Heart left ventricle (tissue), 13 donors: ENCODE data around the gene PDE4DIP.
"Not testable (repeated sequence)": the region's sequence is repeated elsewhere in the genome, so short reads cannot be mapped to it uniquely, and the experiment has no call there.

ENCODE experiments used
- POLR2A ChIP-seq, 2 donors: fragments of 450-650 bp; IDR thresholded peaks; one replicate each; pipeline ENCODE4 v1.6.1; 2017; ENCODE audit warnings: antibody characterized with exemption in 2 of 2, mild to moderate bottlenecking in 2 of 2, moderate library complexity in 2 of 2
- TF ChIP-seq, protein P1 (sequence below), 12 donors: fragments of 200-600 bp; sonication (generic) in 4 of 12; IDR thresholded peaks; one replicate each; pipeline versions ENCODE4 v1.5.0 to v1.8.0; 2018 to 2022; ENCODE audit warnings: antibody characterized with exemption in 12 of 12, mild to moderate bottlenecking in 5 of 12
- donor health status: ischemic (EF 13 %, LVEDD 7.1; RV severe dilation, severe dysfunction).
- donor health status: DM: no; HTN: yes; CAD: no.
- donor health status: DM: no; HTN: no; CAD: no.
- donor health status: ischemic (EF 25% LVEDD 6.9; RV normal size, moderate dysfunction).
- donor health status: ischemic (EF 25% LVEDD 5.7; RV mildly dilated, moderate dysfunction).
- donor health status: ischemic (EF 35%, LVEDD 5.7; RV mildly dilated, moderate dysfunction).
- donor health status: nonischemic (EF 11% LVEDD 7.7; RV severe dilation, severe dysfunction).
- donor health status: DM: yes; HTN: yes; CAD: no.
- donor health status: PGD.
- donor health status: ischemic (EF 29% LVEDD 5.4; RV normal size, mild dysfunction).
- donor health status: nonischemic (EF 23%, LVEDD 6.1; RV moderate dilation, normal function).

- TF ChIP-seq, protein P1, sequence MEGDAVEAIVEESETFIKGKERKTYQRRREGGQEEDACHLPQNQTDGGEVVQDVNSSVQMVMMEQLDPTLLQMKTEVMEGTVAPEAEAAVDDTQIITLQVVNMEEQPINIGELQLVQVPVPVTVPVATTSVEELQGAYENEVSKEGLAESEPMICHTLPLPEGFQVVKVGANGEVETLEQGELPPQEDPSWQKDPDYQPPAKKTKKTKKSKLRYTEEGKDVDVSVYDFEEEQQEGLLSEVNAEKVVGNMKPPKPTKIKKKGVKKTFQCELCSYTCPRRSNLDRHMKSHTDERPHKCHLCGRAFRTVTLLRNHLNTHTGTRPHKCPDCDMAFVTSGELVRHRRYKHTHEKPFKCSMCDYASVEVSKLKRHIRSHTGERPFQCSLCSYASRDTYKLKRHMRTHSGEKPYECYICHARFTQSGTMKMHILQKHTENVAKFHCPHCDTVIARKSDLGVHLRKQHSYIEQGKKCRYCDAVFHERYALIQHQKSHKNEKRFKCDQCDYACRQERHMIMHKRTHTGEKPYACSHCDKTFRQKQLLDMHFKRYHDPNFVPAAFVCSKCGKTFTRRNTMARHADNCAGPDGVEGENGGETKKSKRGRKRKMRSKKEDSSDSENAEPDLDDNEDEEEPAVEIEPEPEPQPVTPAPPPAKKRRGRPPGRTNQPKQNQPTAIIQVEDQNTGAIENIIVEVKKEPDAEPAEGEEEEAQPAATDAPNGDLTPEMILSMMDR (IDR thresholded peaks at IDR 0.05): not testable (repeated sequence)
- not testable (repeated sequence) for TF ChIP-seq POLR2A (IDR thresholded peaks at IDR 0.05)
Observed at GRCh38 chr1:148844651-148845050, 423 bp downstream of the PDE4DIP start.
